Brain microvascular endothelial cell (primary cell): Measurements from ENCODE around the gene POLR2B.
"Not testable (repeated sequence)": the region's sequence is repeated elsewhere in the genome, so short reads cannot be mapped to it uniquely, and the experiment has no call there.

Experiments used
- DNase-seq: peaks from one replicate; pipeline ENCODE4 v3.0.0-alpha.2; 2020
- H3K27ac ChIP-seq: fragments of 250-450 bp; sonication (Bioruptor Pico); 2 replicates; pipeline ENCODE4 v1.5.1; 2020; ENCODE audit warnings: mild to moderate bottlenecking, moderate library complexity
- H3K27me3 ChIP-seq: fragments of 250-450 bp; sonication (Bioruptor Pico); replicated peaks from 2 replicates; pipeline ENCODE4 v1.5.1; 2020; ENCODE audit warnings: mild to moderate bottlenecking
- H3K36me3 ChIP-seq: fragments of 250-450 bp; sonication (Bioruptor Pico); replicated peaks from 2 replicates; pipeline ENCODE4 v1.5.1; 2020; ENCODE audit warnings: mild to moderate bottlenecking
- H3K4me3 ChIP-seq: 2 replicates; pipeline ENCODE4 v1.5.1; 2011; ENCODE audit warnings: low read depth, mild to moderate bottlenecking, control low read depth, low read length, moderate library complexity
- in situ Hi-C: cut with HindIII; loops from 2 replicates; pipeline ENCODE4 v1.10.0; 2017; ENCODE audit warnings: low sequenced_read_pairs, low pct_ligation_motif_present
- TF ChIP-seq, protein P1 (sequence below): IDR thresholded peaks from 2 replicates; pipeline ENCODE4 v1.5.1; 2011; ENCODE audit warnings: low read depth, mild to moderate bottlenecking, moderate library complexity, low read length, control low read depth, inconsistent platforms; ENCODE audit errors: missing control alignments

POLR2B gene

DNA sequence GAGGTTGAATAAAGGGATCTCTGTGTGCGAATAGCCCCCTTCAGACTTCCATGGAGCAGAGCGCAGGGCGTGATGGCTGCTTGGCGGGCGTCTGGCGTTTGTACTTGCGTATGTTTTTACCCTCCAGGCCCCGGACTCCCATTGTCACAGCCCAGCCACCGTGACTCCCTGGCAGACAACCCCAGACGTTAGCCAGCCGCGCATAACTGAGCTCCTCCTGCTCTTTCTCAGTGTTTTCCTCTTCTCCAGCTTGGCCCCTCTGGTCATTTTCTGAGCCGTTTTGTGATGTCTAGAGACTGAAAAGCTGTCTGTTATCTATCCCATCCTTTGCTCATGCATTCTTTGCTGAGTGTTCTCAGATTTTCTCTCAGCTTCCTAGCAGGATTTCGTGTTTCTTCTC lies 77.2 kb downstream of the POLR2B start:
- H3K36me3 ChIP-seq: peaks cover 70% of the 10 kb centered on the region
- H3K4me3 ChIP-seq: no peak overlapping the region
- H3K27me3 ChIP-seq: no peaks in the 10 kb centered on the region
- no peak for DNase-seq
- in situ Hi-C loops: no loop called here
- TF ChIP-seq, protein P1, sequence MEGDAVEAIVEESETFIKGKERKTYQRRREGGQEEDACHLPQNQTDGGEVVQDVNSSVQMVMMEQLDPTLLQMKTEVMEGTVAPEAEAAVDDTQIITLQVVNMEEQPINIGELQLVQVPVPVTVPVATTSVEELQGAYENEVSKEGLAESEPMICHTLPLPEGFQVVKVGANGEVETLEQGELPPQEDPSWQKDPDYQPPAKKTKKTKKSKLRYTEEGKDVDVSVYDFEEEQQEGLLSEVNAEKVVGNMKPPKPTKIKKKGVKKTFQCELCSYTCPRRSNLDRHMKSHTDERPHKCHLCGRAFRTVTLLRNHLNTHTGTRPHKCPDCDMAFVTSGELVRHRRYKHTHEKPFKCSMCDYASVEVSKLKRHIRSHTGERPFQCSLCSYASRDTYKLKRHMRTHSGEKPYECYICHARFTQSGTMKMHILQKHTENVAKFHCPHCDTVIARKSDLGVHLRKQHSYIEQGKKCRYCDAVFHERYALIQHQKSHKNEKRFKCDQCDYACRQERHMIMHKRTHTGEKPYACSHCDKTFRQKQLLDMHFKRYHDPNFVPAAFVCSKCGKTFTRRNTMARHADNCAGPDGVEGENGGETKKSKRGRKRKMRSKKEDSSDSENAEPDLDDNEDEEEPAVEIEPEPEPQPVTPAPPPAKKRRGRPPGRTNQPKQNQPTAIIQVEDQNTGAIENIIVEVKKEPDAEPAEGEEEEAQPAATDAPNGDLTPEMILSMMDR: no peak
- peak overlapping the region; percentile 41 for H3K27ac ChIP-seq

DNA sequence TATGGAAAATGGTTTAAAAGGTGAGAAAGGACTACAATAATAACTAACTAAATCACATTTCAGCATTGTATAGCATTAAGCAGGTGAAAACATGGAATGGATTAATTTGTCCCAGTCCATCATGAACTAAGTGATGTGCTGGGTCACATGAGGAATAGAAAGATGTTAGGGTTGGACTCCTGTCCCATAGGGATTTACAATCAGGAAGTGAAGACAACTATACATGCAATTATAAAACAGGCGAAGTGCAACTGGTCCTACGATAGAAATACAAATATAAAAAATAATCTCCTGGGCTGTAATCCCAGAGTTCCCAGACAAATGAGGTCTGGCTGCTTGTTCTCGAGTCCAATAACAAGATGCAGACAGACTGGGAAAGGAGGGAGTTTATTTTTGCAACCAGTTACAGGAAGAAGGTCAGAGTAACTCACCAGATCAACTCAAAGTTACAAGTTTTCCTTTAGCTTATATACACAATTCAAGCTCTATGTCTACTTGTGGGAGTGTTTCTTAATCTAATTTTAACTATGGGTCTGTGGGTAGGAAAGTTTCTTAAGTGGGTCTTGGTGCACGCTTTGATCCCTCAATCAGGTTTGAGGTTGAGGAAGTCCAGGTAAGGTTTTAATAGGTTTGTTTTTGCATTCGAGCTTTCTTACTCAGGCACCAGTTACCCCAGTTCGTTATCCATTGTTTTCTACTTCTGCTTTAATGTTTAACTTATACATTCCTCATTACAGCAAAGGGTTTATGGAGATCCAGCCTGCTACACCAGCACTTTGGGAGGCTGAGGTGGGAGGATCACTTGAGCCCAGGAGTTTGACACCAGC lies 81.4 kb downstream of the POLR2B start:
- H3K36me3 ChIP-seq: peaks cover 50% of the 10 kb centered on the region
- DNase-seq: no peak
- TF ChIP-seq, protein P1: no peak
- H3K27me3 ChIP-seq: no peaks in the 10 kb centered on the region
- in situ Hi-C loops: no loop called here
- H3K4me3 ChIP-seq: no peak overlapping the region
- H3K27ac ChIP-seq: peak overlapping the region; percentile 82

DNA sequence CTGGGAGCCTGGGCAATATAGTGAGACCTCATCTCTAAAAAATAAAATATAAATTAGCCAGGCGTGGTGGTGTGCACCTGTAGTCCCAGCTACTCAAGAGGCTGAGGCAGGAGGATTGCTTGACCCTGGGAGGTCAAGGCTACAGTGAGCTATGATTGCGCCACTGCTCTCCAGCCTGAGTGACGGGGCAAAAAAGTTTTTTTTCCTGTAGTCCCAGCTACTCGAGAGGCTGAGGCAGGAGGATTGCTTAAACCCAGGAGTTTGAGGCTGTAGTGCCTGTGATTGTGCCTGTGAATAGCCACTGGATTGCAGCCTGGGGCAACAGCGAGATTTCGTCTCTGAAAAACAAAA lies 82.0 kb downstream of the POLR2B start:
- H3K36me3 ChIP-seq: peaks cover 44% of the 10 kb centered on the region
- H3K4me3 ChIP-seq, in situ Hi-C loops, DNase-seq, H3K27me3 ChIP-seq: not testable (repeated sequence)
- peak overlapping the region; percentile 82 for H3K27ac ChIP-seq

DNA sequence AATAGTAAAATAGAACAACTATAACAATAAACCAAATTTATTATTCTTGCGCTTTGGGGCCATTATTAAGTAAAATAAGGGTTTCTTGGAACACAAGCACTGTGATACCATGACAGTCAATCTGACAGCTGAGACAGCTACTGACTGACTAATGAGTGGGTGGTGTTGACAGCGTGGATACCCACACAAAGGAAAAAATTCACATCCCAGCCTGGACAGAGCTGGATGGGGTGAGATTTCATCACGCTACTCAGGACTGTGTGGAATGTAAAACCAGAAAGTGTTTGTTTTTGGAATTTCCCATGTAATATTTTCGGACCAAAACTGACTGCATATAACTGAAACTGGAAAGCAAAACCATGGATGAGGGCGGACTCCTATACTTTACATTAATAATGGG lies 82.7 kb downstream of the POLR2B start:
- peak; percentile 79 for DNase-seq
- Histone ChIP-seq H3K4me3 (no peak overlapping the region), H3K27ac (peak overlapping the region; percentile 82), H3K36me3 (peaks cover 42% of the 10 kb centered on the region), H3K27me3 (no peaks in the 10 kb centered on the region)
- TF ChIP-seq, protein P1: no peak
- in situ Hi-C loops: no loop called here

DNA sequence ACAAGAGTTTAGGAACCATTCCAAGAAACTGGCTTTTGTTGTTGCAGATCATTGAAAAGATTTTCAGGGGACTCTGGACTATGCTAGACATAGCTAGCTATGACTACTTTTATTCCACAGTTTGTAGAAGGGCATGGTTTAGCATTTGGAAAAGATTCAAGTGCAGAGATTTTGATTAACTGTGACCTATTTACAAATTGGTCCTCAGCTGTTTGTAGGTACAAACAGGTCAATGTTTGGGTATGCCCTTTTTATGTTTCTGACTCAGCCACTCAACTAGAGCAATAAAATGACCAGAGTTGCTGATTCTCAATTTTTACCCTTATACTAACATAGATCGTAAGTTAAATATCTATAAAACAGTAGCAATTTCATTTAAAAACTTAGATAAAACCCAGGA lies 84.8 kb downstream of the POLR2B start:
- TF ChIP-seq, protein P1: no peak
- Histone ChIP-seq H3K27me3 (no peaks in the 10 kb centered on the region), H3K4me3 (no peak overlapping the region), H3K36me3 (peaks cover 37% of the 10 kb centered on the region), H3K27ac (peak overlapping the region; percentile 82)
- no peak for DNase-seq
- in situ Hi-C loops: no loop called here

DNA sequence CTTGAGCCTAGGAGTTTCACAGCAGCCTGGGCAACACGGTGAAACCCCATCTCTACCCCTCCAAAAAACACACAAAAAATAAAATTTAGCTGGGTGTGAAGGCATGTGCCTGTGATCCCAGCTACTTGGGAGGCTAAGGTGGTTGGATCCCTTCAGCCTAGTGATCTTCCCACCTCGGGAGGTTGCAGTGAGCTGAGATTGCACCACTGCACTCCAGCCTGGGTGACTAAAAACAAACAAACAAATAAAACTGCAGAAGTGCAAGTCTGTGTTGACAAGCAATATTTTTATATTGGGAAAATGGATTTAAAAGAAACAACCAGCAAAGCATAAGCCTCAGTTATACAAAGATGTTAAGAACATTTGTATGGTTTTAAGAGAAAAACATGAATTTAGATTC lies 85.4 kb downstream of the POLR2B start:
- Histone ChIP-seq H3K27ac (peak overlapping the region; percentile 82), H3K4me3 (no peak overlapping the region), H3K36me3 (peaks cover 38% of the 10 kb centered on the region), H3K27me3 (no peaks in the 10 kb centered on the region)
- TF ChIP-seq, protein P1: no peak
- in situ Hi-C loops: no loop called here
- DNase-seq: no peak
